HepG2 (cell line): ENCODE measurements around the gene IDNK. TPM values are rescaled to one million over a fixed set of nuclear protein-coding genes. Genes with fewer than 3 reads are reported as not detected.

Experiments
- BCL3 ChIP-seq: sonication (generic); formaldehyde crosslinking; IDR thresholded peaks from 2 replicates; pipeline ENCODE4 v1.5.1; 2020; ENCODE audit warnings: mild to moderate bottlenecking, missing genetic modification reagents, moderate library complexity
- BCLAF1 ChIP-seq: fragments of 450-650 bp; IDR thresholded peaks from 2 replicates; pipeline ENCODE4 v1.6.1; 2017; ENCODE audit warnings: mild to moderate bottlenecking
- BRF2 ChIP-seq: sonication (generic); formaldehyde crosslinking; IDR thresholded peaks from 2 replicates; pipeline ENCODE4 v1.8.1; 2022; ENCODE audit warnings: mild to moderate bottlenecking, missing genetic modification reagents
- GATA4 ChIP-seq: sonication (generic); IDR thresholded peaks from 2 replicates; pipeline ENCODE4 v1.6.1; 2016; ENCODE audit warnings: antibody characterized with exemption, low read depth, borderline replicate concordance
- GMEB2 ChIP-seq: IDR thresholded peaks from 2 replicates; pipeline ENCODE4 v1.6.1; 2016; ENCODE audit warnings: missing biosample characterization, missing genetic modification reagents, low read depth
- HES4 ChIP-seq: sonication (generic); formaldehyde crosslinking; IDR thresholded peaks from 2 replicates; pipeline ENCODE4 v1.9.0; 2021; ENCODE audit warnings: mild to moderate bottlenecking, missing genetic modification reagents, borderline replicate concordance
- HINFP ChIP-seq: sonication (generic); formaldehyde crosslinking; IDR thresholded peaks from 2 replicates; pipeline ENCODE4 v1.4.0; 2020; ENCODE audit warnings: low read depth, mild to moderate bottlenecking, missing genetic modification reagents
- HMG20A ChIP-seq: IDR thresholded peaks from 2 replicates; pipeline ENCODE4 v1.6.1; 2016; ENCODE audit warnings: borderline replicate concordance
- NKX3-1 ChIP-seq: sonication (generic); formaldehyde crosslinking; IDR thresholded peaks from 2 replicates; pipeline ENCODE4 v1.5.0; 2020; ENCODE audit warnings: missing genetic modification reagents
- PAF1 ChIP-seq: IDR thresholded peaks from 2 replicates; pipeline ENCODE4 v1.6.1; 2016; ENCODE audit warnings: missing genetic modification reagents, missing compliant biosample characterization
- PBX3 ChIP-seq: sonication (generic); formaldehyde crosslinking; IDR thresholded peaks from 2 replicates; pipeline ENCODE4 v1.8.1; 2023; ENCODE audit warnings: missing genetic modification reagents, inconsistent platforms, borderline replicate concordance
- ZC3H13 ChIP-seq: sonication (generic); formaldehyde crosslinking; IDR thresholded peaks from 2 replicates; pipeline ENCODE4 v1.8.1; 2023; ENCODE audit warnings: mild to moderate bottlenecking, missing genetic modification reagents, moderate library complexity
- polyA plus RNA-seq, 8 experiments: library from polyadenylated mRNA; depleted of rRNA in 3 of 8; stranded (reverse) in 7 of 8; unstranded in 1 of 8; fragments of >200 nt; fragmentation: Illumina TruSeq in 4 of 8; extraction: Trizol in 4 of 8; gene quantifications; 2 replicates each; pipeline versions ENCODE4 v1.2.1 to v1.2.3, GENCODE V29; 2011 to 2016; ENCODE audit warnings: low read depth in 4 of 8, missing spikeins in 1 of 8, mixed read lengths in 1 of 8; ENCODE audit not compliant: insufficient read depth in 1 of 8
- total RNA-seq, 5 experiments: library from RNA; depleted of rRNA; stranded (reverse); fragments of >200 nt; fragmentation: Illumina TruSeq; extraction: Trizol; gene quantifications; 2 replicates each; pipeline ENCODE4 v1.2.3, GENCODE V29; 2016; ENCODE audit warnings: low read depth in 1 of 5
- TF ChIP-seq, protein P1 (sequence below): sonication (generic); formaldehyde crosslinking; IDR thresholded peaks from 2 replicates; pipeline ENCODE4 v1.4.0; 2020; ENCODE audit warnings: missing genetic modification reagents

IDNK gene
- total and polyA plus RNA-seq, 2 of the 13 experiments (the other 11 are each of a cell fraction or from before 2014, with no cell fraction given) = 3.1 to 4.8 TPM

DNA sequence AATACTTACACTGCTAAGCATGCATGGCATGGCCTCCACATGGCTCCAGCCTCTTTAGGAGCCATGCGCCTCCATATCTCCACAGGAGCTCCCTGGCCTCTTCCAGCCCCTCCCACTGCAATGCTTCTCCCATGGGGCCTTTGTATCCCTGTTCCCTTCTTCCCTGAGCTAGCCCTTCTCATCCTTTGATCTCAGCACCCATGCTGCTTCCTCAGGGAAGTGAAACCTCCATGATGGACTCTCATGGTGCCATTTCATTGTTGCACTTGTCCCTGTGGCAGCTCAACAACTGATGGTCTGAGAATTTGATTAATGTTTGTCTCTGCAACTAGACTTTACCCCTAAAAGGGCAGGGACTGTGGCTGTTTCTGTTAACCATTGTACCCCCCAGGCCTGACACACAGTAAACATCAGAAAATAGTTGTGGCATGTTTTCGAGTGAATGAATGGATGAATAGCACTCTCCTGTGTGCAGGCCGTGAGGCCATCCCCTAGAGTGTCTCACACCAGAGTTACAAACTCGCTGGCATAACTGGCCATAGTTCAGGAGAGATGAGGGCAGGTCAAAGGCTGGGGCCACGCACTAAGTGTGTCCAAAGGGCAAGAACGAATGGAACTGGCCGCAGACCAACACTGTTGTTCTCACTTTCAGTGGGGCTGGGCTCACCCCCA lies 6.6 kb downstream of the IDNK start (continued):
- TF ChIP-seq, protein P1, sequence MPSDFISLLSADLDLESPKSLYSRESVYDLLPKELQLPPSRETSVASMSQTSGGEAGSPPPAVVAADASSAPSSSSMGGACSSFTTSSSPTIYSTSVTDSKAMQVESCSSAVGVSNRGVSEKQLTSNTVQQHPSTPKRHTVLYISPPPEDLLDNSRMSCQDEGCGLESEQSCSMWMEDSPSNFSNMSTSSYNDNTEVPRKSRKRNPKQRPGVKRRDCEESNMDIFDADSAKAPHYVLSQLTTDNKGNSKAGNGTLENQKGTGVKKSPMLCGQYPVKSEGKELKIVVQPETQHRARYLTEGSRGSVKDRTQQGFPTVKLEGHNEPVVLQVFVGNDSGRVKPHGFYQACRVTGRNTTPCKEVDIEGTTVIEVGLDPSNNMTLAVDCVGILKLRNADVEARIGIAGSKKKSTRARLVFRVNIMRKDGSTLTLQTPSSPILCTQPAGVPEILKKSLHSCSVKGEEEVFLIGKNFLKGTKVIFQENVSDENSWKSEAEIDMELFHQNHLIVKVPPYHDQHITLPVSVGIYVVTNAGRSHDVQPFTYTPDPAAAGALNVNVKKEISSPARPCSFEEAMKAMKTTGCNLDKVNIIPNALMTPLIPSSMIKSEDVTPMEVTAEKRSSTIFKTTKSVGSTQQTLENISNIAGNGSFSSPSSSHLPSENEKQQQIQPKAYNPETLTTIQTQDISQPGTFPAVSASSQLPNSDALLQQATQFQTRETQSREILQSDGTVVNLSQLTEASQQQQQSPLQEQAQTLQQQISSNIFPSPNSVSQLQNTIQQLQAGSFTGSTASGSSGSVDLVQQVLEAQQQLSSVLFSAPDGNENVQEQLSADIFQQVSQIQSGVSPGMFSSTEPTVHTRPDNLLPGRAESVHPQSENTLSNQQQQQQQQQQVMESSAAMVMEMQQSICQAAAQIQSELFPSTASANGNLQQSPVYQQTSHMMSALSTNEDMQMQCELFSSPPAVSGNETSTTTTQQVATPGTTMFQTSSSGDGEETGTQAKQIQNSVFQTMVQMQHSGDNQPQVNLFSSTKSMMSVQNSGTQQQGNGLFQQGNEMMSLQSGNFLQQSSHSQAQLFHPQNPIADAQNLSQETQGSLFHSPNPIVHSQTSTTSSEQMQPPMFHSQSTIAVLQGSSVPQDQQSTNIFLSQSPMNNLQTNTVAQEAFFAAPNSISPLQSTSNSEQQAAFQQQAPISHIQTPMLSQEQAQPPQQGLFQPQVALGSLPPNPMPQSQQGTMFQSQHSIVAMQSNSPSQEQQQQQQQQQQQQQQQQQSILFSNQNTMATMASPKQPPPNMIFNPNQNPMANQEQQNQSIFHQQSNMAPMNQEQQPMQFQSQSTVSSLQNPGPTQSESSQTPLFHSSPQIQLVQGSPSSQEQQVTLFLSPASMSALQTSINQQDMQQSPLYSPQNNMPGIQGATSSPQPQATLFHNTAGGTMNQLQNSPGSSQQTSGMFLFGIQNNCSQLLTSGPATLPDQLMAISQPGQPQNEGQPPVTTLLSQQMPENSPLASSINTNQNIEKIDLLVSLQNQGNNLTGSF (CRISPR knock-in tag) = no peak
- TF ChIP-seq HES4 (CRISPR knock-in tag) (no peak), GATA4 (peak; percentile 19; the same call in 1 of the 2 replicates), BRF2 (CRISPR knock-in tag) (no peak), PBX3 (CRISPR knock-in tag) (no peak), HMG20A (CRISPR knock-in tag) (no peak), ZC3H13 (0 out of 2 replicates have a peak, but pooled peaks have one; percentile 13), GMEB2 (CRISPR knock-in tag) (no peak), NKX3-1 (no peak), PAF1 (CRISPR knock-in tag) (no peak), BCL3 (CRISPR knock-in tag) (no peak; the same call in 1 of the 2 replicates), HINFP (CRISPR knock-in tag) (peak; percentile 42; the same call in 1 of the 2 replicates), BCLAF1 (no peak)
